Osteoblast (primary cell): Measurements from ENCODE around the gene TNS3. TPM values are rescaled to one million over a fixed set of nuclear protein-coding genes. Genes with fewer than 3 reads are reported as not detected.

Experiments
- DNase-seq: peaks from one replicate; pipeline ENCODE4 v3.0.0; 2011; ENCODE audit warnings: low spot score, mixed read lengths; ENCODE audit not compliant: insufficient read length; ENCODE audit errors: missing footprints
- H2AFZ ChIP-seq: 2 replicates; pipeline ENCODE4 v1.6.0; 2011; ENCODE audit warnings: mild to moderate bottlenecking, low read length
- H3K27ac ChIP-seq: 2 replicates; pipeline ENCODE4 v1.5.1; 2011; ENCODE audit warnings: mild to moderate bottlenecking, low read depth, low read length, moderate library complexity
- H3K27me3 ChIP-seq: 2 replicates; pipeline ENCODE4 v1.6.0; 2012; ENCODE audit warnings: mild to moderate bottlenecking, control low read depth, inconsistent platforms, low read length, moderate library complexity; ENCODE audit not compliant: insufficient read depth
- H3K36me3 ChIP-seq: 2 replicates; pipeline ENCODE4 v1.5.1; 2011; ENCODE audit warnings: mild to moderate bottlenecking, low read length, control low read depth, moderate library complexity; ENCODE audit not compliant: insufficient read depth
- H3K4me1 ChIP-seq: 2 replicates; pipeline ENCODE4 v1.5.1; 2011; ENCODE audit warnings: mild to moderate bottlenecking, low read length, control low read depth, moderate library complexity; ENCODE audit not compliant: insufficient read depth
- H3K4me2 ChIP-seq: 2 replicates; pipeline ENCODE4 v1.6.0; 2011; ENCODE audit warnings: mild to moderate bottlenecking, low read length; ENCODE audit not compliant: insufficient read depth
- H3K4me3 ChIP-seq: fragments of 200-600 bp; sonication (generic); 3 replicates; pipeline ENCODE4 v1.5.1; 2012; ENCODE audit warnings: mild to moderate bottlenecking, low read length, inconsistent platforms; ENCODE audit not compliant: insufficient read depth
- H3K79me2 ChIP-seq: 2 replicates; pipeline ENCODE4 v1.6.0; 2012; ENCODE audit warnings: mild to moderate bottlenecking, low read length, control low read depth, inconsistent platforms; ENCODE audit not compliant: insufficient read depth
- H3K9me3 ChIP-seq: 2 replicates; pipeline ENCODE4 v1.5.1; 2011; ENCODE audit warnings: low read depth, low read length, control low read depth
- H4K20me1 ChIP-seq: 2 replicates; pipeline ENCODE4 v1.6.0; 2012; ENCODE audit warnings: mild to moderate bottlenecking, low read length, control low read depth; ENCODE audit not compliant: insufficient read depth
- total RNA-seq: library from RNA; depleted of rRNA; stranded (reverse); fragments of >200 nt; gene quantifications from 2 replicates; pipeline ENCODE4 v1.2.3, GENCODE V29; 2012
- TF ChIP-seq, protein P1 (sequence below): IDR thresholded peaks from 2 replicates; pipeline ENCODE4 v1.5.1; 2011; ENCODE audit warnings: mild to moderate bottlenecking, low read depth, low read length, moderate library complexity; ENCODE audit errors: extremely low read depth

TNS3 gene
- total RNA-seq, 1 donor = 67.3 TPM

DNA sequence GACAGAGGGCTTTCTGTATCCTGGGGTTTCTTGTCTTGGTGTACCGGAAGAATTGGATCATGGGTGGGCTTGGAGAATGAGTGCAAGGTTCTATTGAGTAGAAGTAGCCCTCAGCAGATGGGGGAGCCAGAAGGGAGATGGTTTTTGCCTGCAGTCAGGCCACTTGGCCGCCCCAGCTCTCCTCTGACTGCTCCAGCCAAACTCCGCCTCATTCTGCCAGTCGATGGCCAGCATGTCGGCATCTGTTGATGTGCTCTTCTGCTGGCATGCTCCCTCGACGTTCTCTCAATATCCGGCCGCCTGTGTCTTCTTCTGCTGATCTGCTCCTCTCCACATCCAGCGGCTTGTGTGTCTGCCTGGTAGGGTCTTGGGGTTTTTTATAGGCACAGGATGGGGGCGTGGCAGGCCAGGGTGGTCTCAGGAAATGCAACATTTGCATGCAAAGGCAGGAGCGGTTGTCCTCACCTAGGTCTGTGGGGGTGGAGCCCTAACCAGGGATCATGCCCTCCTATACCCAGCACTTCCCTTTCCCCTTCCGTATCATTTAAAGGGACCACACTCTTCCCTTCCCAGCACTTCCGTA is 40.2 kb upstream of the TNS3 start:
- TF ChIP-seq, protein P1, sequence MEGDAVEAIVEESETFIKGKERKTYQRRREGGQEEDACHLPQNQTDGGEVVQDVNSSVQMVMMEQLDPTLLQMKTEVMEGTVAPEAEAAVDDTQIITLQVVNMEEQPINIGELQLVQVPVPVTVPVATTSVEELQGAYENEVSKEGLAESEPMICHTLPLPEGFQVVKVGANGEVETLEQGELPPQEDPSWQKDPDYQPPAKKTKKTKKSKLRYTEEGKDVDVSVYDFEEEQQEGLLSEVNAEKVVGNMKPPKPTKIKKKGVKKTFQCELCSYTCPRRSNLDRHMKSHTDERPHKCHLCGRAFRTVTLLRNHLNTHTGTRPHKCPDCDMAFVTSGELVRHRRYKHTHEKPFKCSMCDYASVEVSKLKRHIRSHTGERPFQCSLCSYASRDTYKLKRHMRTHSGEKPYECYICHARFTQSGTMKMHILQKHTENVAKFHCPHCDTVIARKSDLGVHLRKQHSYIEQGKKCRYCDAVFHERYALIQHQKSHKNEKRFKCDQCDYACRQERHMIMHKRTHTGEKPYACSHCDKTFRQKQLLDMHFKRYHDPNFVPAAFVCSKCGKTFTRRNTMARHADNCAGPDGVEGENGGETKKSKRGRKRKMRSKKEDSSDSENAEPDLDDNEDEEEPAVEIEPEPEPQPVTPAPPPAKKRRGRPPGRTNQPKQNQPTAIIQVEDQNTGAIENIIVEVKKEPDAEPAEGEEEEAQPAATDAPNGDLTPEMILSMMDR = no peak
- Histone ChIP-seq H3K4me2 (no peak overlapping the region), H3K27me3 (no peaks in the 10 kb centered on the region), H4K20me1 (no peaks in the 10 kb centered on the region), H3K9me3 (no peaks in the 10 kb centered on the region), H2AFZ (peak overlapping the region; percentile 54), H3K27ac (peak overlapping the region; percentile 80), H3K36me3 (no peaks in the 10 kb centered on the region), H3K4me1 (peaks cover 14% of the 10 kb centered on the region), H3K4me3 (no peak overlapping the region), H3K79me2 (no peaks in the 10 kb centered on the region)
- peak; percentile 17 for DNase-seq

DNA sequence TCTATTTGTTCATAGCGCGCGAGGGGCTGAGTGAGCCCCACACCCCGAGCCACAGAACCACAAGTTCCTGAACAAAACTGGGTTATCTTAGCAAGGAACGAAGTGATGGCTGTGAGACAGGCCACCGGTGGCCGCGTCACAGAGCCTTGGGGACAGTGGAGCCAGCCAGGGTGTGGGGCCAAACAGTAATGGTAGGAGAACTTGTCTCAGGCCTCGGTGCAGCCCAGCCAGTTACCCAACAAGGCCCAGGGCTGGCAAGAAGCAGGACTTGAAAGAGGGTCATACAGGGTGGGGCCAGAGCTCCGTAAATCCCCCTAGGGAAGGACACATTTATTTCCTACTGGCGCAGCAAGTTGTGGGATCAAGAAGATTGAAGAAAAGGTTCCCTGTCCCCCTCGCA is 39.4 kb upstream of the TNS3 start:
- H4K20me1 ChIP-seq = no peaks in the 10 kb centered on the region
- DNase-seq = no peak
- H2AFZ ChIP-seq = no peak overlapping the region
- H3K36me3 ChIP-seq = no peaks in the 10 kb centered on the region
- H3K27ac ChIP-seq = no peak overlapping the region
- TF ChIP-seq, protein P1 = no peak
- no peaks in the 10 kb centered on the region for H3K27me3 ChIP-seq
- no peak overlapping the region for H3K4me2 ChIP-seq
- H3K79me2 ChIP-seq = no peaks in the 10 kb centered on the region
- no peaks in the 10 kb centered on the region for H3K9me3 ChIP-seq
- peaks cover 14% of the 10 kb centered on the region for H3K4me1 ChIP-seq
- no peak overlapping the region for H3K4me3 ChIP-seq

DNA sequence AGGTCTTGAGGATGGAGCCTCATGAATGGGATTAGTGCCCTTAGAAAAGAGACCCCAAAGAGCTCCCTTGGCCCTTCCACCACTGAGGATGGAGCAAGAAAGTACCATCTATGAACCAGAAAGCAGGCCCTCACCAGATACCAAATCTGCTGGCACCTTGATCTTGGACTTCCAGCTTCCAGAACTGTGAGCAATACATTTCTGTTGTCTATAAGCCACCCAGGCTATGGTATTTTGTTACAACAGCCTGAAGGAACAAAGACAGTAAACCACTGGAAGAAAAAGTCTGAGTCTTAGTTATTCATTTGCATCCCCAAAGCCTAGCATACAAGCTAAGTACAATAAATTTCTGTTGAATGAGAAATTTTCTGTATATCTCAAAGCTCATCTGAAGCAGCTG is 37.9 kb upstream of the TNS3 start:
- no peak overlapping the region for H2AFZ ChIP-seq
- no peaks in the 10 kb centered on the region for H3K9me3 ChIP-seq
- no peaks in the 10 kb centered on the region for H3K36me3 ChIP-seq
- peaks cover 14% of the 10 kb centered on the region for H3K4me1 ChIP-seq
- DNase-seq = no peak
- TF ChIP-seq, protein P1 = no peak
- no peak overlapping the region for H3K4me2 ChIP-seq
- no peaks in the 10 kb centered on the region for H4K20me1 ChIP-seq
- no peaks in the 10 kb centered on the region for H3K79me2 ChIP-seq
- no peaks in the 10 kb centered on the region for H3K27me3 ChIP-seq
- H3K27ac ChIP-seq = no peak overlapping the region
- H3K4me3 ChIP-seq = no peak overlapping the region

DNA sequence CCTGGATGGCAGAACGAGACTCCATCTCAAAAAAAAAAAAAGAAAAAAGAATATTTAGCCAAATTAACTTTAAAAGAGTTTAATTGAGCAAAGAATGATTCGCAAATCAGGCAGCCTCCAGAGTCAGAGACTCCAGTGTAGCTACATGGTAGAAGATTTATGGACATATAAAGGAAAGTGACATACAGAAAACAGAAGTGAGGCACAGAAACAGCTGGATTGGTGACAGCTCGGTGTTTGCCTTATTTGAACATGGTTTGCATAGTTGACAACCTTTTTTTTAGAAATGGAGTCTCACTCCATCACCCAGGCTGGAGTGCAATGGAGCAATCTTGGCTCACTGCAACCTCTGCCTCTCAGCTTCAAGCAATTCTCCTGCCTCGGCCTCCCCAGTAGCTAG is 35.2 kb upstream of the TNS3 start:
- H3K27ac ChIP-seq = no peak overlapping the region
- no peak overlapping the region for H2AFZ ChIP-seq
- H3K4me2 ChIP-seq = no peak overlapping the region
- TF ChIP-seq, protein P1 = no peak
- DNase-seq = no peak
- H3K36me3 ChIP-seq = no peaks in the 10 kb centered on the region
- no peaks in the 10 kb centered on the region for H3K9me3 ChIP-seq
- H3K27me3 ChIP-seq = no peaks in the 10 kb centered on the region
- no peak overlapping the region for H3K4me3 ChIP-seq
- no peaks in the 10 kb centered on the region for H3K79me2 ChIP-seq
- H4K20me1 ChIP-seq = no peaks in the 10 kb centered on the region
- H3K4me1 ChIP-seq = no peaks in the 10 kb centered on the region
